Large intestine (tissue), 3 donors: Measurements from ENCODE around the gene PRELP. TPM values are rescaled to one million over a fixed set of nuclear protein-coding genes. Genes with fewer than 3 reads are reported as not detected.
"Not testable (repeated sequence)": the region's sequence is repeated elsewhere in the genome, so short reads cannot be mapped to it uniquely, and the experiment has no call there.

ENCODE experiments used
- DNase-seq, 2 donors: peaks; one replicate each; pipeline versions ENCODE4 v3.0.0 to v3.0.0-alpha.2; 2013
- H3K27ac ChIP-seq: one replicate; pipeline ENCODE4 v1.5.1; 2013; ENCODE audit warnings: low read length
- H3K27me3 ChIP-seq: 2 replicates; pipeline ENCODE4 v1.6.1; 2013; ENCODE audit warnings: low read length; ENCODE audit not compliant: control insufficient read depth, insufficient read depth
- H3K36me3 ChIP-seq: 2 replicates; pipeline ENCODE4 v1.6.1; 2013; ENCODE audit warnings: low read length; ENCODE audit not compliant: control insufficient read depth, insufficient read depth
- H3K4me1 ChIP-seq: one replicate; pipeline ENCODE4 v1.6.1; 2013; ENCODE audit warnings: low read length; ENCODE audit not compliant: control insufficient read depth, insufficient read depth
- H3K4me3 ChIP-seq: one replicate; pipeline ENCODE4 v1.5.1; 2013; ENCODE audit warnings: low read length
- H3K9me3 ChIP-seq: one replicate; pipeline ENCODE4 v1.6.1; 2013; ENCODE audit warnings: mild to moderate bottlenecking, low read depth, low read length, moderate library complexity; ENCODE audit not compliant: control insufficient read depth
- WGBS: methylation state at CpG from one replicate; pipeline ENCODE4 v1.1.5; 2013; ENCODE audit warnings: low lambda C conversion rate; ENCODE audit not compliant: insufficient coverage; 5-methylcytosine and 5-hydroxymethylcytosine counted together
- polyA plus RNA-seq: library from polyadenylated mRNA; unstranded; fragments of 120-200 nt; gene quantifications from one replicate; pipeline ENCODE4 v1.2.1, GENCODE V29; 2013

Gene PRELP
- polyA plus RNA-seq, 1 donor: 4.4 TPM

DNA sequence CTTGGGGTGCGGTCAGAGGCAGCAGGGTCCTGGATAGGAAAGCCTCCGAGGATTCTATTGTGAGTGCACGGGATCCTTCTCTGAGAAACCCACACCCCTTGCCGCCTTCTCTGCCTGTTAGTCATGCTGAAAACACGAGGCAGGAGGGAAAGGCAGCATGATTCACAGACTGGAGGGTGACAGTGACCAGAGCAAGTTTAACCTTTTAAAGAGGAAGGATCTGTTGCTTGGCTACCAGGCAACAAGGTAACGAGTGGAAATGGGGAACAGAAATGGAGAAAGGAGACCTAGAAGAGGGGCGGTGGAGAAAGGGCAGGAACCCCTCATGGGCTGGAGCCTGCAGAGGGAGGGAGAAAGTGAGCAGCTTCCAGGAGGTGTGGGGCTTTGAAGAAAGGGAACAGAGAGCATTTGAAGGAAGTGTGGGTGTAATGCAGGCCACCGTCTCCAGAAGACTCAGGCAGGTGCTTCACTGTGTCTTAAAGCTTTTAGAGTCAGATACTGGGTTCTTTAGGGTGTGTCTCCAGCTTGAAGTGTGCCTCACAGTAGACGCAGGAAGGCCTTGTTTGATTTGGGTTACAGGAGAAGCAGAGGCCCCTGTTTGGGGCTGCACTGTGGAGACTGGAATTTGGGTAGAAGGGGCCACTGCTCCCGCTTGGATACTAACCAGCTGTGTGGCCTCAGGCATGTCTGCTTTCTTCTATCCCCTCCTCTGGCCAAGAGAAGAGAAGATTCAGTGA lies 37.4 kb downstream of the PRELP start:
- H3K9me3 ChIP-seq: no peaks in the 10 kb centered on the region
- no peaks in the 10 kb centered on the region for H3K27me3 ChIP-seq
- H3K4me1 ChIP-seq: peaks cover 24% of the 10 kb centered on the region
- no peak overlapping the region for H3K4me3 ChIP-seq
- 86% methylated on average over 1 of the region's 10 CpGs for WGBS
- no peaks in the 10 kb centered on the region for H3K36me3 ChIP-seq
- peak in 1 of 2 donors; percentile 43 for DNase-seq
- peak overlapping the region; percentile 30 for H3K27ac ChIP-seq

- H3K4me3 ChIP-seq: no peak overlapping the region
- H3K27ac ChIP-seq: peak overlapping the region; percentile 30
Measured at GRCh38 chr1:203513585-203514031, 38.0 kb downstream of the PRELP start.

GRCh38 chr1:203516184-203516583 lies 40.6 kb downstream of the PRELP start:
- H3K9me3 ChIP-seq: no peaks in the 10 kb centered on the region
- H3K27ac ChIP-seq: no peak overlapping the region
- H3K27me3 ChIP-seq: no peaks in the 10 kb centered on the region
- WGBS: no CpG with 5 or more reads among the region's 9 CpGs
- H3K4me3 ChIP-seq: no peak overlapping the region
- H3K36me3 ChIP-seq: no peaks in the 10 kb centered on the region
- H3K4me1 ChIP-seq: peaks cover 41% of the 10 kb centered on the region
- DNase-seq: no peak

More at GRCh38 chr1:203513585-203514031, 38.0 kb downstream of the PRELP start:
- Histone ChIP-seq H3K9me3 (no peaks in the 10 kb centered on the region), H3K36me3 (no peaks in the 10 kb centered on the region), H3K4me1 (peaks cover 22% of the 10 kb centered on the region), H3K27me3 (no peaks in the 10 kb centered on the region)
- DNase-seq: no peak
- no CpG with 5 or more reads among the region's 9 CpGs for WGBS

- Histone ChIP-seq H3K27ac (no peak overlapping the region), H3K4me3 (no peak overlapping the region), H3K27me3 (no peaks in the 10 kb centered on the region), H3K9me3 (no peaks in the 10 kb centered on the region), H3K36me3 (no peaks in the 10 kb centered on the region), H3K4me1 (peaks cover 47% of the 10 kb centered on the region)
- no CpG with 5 or more reads among the region's 5 CpGs for WGBS
- no peak for DNase-seq
Measured at GRCh38 chr1:203516906-203517305, 41.3 kb downstream of the PRELP start.

GRCh38 chr1:203517426-203518110 lies 42.0 kb downstream of the PRELP start:
- H3K4me1 ChIP-seq: peaks cover 47% of the 10 kb centered on the region
- DNase-seq: no peak
- H3K9me3 ChIP-seq: no peaks in the 10 kb centered on the region
- WGBS: no CpG with 5 or more reads among the region's 11 CpGs
- no peaks in the 10 kb centered on the region for H3K27me3 ChIP-seq
- no peaks in the 10 kb centered on the region for H3K36me3 ChIP-seq
- no peak overlapping the region for H3K4me3 ChIP-seq
- H3K27ac ChIP-seq: no peak overlapping the region

DNA sequence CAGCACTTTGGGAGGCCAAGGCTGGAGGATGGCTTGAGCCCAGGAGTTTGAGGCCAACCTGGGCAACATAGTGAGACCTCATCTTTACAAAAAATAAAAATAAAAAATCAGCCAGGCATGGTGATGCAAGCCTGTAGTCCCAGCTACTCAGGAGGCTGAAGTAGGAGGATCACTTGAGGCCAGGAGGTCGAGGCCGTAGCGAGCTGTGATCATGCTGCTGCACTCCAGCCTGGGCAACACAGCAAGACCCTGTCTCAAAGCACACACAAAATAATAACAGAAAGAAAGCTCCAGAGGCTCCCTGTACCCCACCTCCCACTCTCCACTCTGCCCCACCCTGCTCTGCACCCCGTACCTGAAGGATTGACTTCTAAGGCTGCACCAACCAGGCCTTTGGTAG lies 42.5 kb downstream of the PRELP start:
- not testable (repeated sequence) for H3K36me3 ChIP-seq, H3K4me3 ChIP-seq, H3K9me3 ChIP-seq, H3K27me3 ChIP-seq, DNase-seq, H3K27ac ChIP-seq
- WGBS: no CpG with 5 or more reads among the region's 4 CpGs
- peaks cover 42% of the 10 kb centered on the region for H3K4me1 ChIP-seq

DNA sequence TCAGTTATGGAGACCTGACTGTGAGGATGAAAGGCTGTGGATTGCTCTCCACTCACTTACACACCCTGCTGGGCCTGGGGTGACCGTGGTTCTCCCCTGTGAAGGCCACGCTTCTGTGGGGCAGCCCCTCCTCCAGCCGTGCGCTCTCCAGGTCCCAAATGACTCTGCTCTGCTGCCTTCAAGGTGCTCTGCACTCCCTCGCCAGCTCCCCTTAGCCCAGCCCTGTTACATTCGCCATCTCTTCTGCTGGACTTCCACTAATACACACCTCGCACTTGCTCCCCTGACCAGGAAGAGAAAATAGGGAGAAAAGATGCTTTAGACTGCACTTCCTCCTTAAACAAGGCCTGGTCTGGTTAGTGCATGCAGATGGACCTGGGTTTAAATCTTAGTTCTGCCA lies 42.9 kb downstream of the PRELP start:
- H3K36me3 ChIP-seq: no peaks in the 10 kb centered on the region
- no peak overlapping the region for H3K27ac ChIP-seq
- WGBS: no CpG with 5 or more reads among the region's 7 CpGs
- no peak overlapping the region for H3K4me3 ChIP-seq
- no peaks in the 10 kb centered on the region for H3K27me3 ChIP-seq
- no peaks in the 10 kb centered on the region for H3K9me3 ChIP-seq
- no peak for DNase-seq
- peaks cover 38% of the 10 kb centered on the region for H3K4me1 ChIP-seq

DNA sequence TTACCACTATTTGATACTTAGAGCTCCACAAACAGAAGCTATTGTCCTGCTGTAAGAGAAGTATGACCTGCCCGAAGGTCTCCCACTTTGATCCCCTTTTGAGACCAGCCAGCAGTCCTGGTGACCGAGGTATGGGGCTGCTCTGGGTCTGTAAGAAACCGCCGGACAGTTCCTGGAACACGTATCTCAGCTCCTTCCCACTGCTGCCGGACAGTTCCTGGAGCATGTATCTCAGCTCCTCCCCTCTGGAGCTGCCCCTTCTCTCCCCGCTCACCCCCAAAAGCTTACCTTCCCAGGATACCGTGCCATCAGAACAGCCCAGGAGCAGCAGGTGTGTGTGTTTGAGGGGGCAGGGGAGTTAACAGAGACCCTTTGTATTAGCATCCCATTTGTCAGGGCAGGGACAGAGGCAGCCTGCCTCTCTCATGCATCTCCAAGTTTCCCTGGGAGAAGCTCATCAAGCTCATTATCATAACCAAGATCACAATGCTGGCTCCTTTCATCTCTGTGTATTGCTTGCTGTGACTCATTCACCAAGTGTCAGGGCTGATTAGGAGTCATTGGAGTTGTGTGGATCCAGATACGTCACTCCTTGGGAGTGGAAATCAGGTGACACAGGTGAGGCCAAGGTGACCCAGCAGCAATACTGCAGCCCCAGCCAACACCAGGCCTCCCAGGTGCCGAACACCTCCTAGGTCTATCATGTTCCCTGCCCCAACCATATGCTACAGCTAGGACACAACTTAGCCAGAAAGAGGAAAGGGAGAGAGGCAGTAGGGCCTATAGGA lies 43.6 kb downstream of the PRELP start:
- H3K9me3 ChIP-seq: no peaks in the 10 kb centered on the region
- peak; percentile 93 to 97 for DNase-seq
- H3K27ac ChIP-seq: peak overlapping the region; percentile 54
- no peaks in the 10 kb centered on the region for H3K36me3 ChIP-seq
- H3K4me1 ChIP-seq: peaks cover 34% of the 10 kb centered on the region
- no peaks in the 10 kb centered on the region for H3K27me3 ChIP-seq
- no peak overlapping the region for H3K4me3 ChIP-seq
- no CpG with 5 or more reads among the region's 10 CpGs for WGBS

- no peaks in the 10 kb centered on the region for H3K36me3 ChIP-seq
- peaks cover 34% of the 10 kb centered on the region for H3K4me1 ChIP-seq
- no CpG with 5 or more reads among the region's 6 CpGs for WGBS
- H3K4me3 ChIP-seq: no peak overlapping the region
- no peaks in the 10 kb centered on the region for H3K27me3 ChIP-seq
- H3K27ac ChIP-seq: peak overlapping the region; percentile 54
- H3K9me3 ChIP-seq: no peaks in the 10 kb centered on the region
- no peak for DNase-seq
Measured at GRCh38 chr1:203519896-203520295, 44.3 kb downstream of the PRELP start.

- H3K9me3 ChIP-seq: no peaks in the 10 kb centered on the region
- peaks cover 34% of the 10 kb centered on the region for H3K4me1 ChIP-seq
- H3K4me3 ChIP-seq: no peak overlapping the region
- H3K36me3 ChIP-seq: no peaks in the 10 kb centered on the region
- DNase-seq: no peak
- H3K27ac ChIP-seq: no peak overlapping the region
- no peaks in the 10 kb centered on the region for H3K27me3 ChIP-seq
- no CpG with 5 or more reads among the region's 5 CpGs for WGBS
Measured at GRCh38 chr1:203520315-203520714, 44.7 kb downstream of the PRELP start.
